WI38 (cell line): ENCODE data around the gene CD63.

Source experiments
- H3K4me3 ChIP-seq: 2 replicates; pipeline ENCODE4 v1.5.1; 2011; ENCODE audit warnings: low read depth, mild to moderate bottlenecking, control low read depth, low read length
- CTCF ChIP-seq: IDR thresholded peaks from 2 replicates; pipeline ENCODE4 v1.5.1; 2012; ENCODE audit warnings: low read depth, mild to moderate bottlenecking, control low read depth, low read length

The CD63 gene

GRCh38 chr12:55737581-55738122 lies 8.8 kb upstream of the CD63 start:
- no peak for TF ChIP-seq CTCF
- peak overlapping the region; percentile 74 for H3K4me3 ChIP-seq

GRCh38 chr12:55736780-55737580 lies 8.2 kb upstream of the CD63 start:
- TF ChIP-seq CTCF, result peak; percentile 89
- H3K4me3 ChIP-seq, result no peak overlapping the region

- H3K4me3 ChIP-seq, result no peak overlapping the region
- no peak for TF ChIP-seq CTCF
Observed at GRCh38 chr12:55736076-55736475, 7.3 kb upstream of the CD63 start.

- H3K4me3 ChIP-seq, result no peak overlapping the region
- TF ChIP-seq CTCF, result no peak
Observed at GRCh38 chr12:55734595-55734994, 5.8 kb upstream of the CD63 start.

- no peak for TF ChIP-seq CTCF
- no peak overlapping the region for H3K4me3 ChIP-seq
Observed at GRCh38 chr12:55733858-55734257, 5.0 kb upstream of the CD63 start.

GRCh38 chr12:55733021-55733555 lies 4.3 kb upstream of the CD63 start:
- no peak overlapping the region for H3K4me3 ChIP-seq

More at GRCh38 chr12:55733021-55733555, 4.3 kb upstream of the CD63 start:
- TF ChIP-seq CTCF, result no peak
